HG03175 (cell line): ENCODE measurements around the gene MORF4L1.
"Not testable (repeated sequence)": the region's sequence is repeated elsewhere in the genome, so short reads cannot be mapped to it uniquely, and the experiment has no call there.

ENCODE experiments used
- ATAC-seq: cut with Tn5 transposase; IDR thresholded peaks from one replicate; pipeline ENCODE4 v1.9.1; 2021; ENCODE audit warnings: mild to moderate bottlenecking, moderate library complexity; ENCODE audit not compliant: unreplicated experiment

The MORF4L1 gene

DNA sequence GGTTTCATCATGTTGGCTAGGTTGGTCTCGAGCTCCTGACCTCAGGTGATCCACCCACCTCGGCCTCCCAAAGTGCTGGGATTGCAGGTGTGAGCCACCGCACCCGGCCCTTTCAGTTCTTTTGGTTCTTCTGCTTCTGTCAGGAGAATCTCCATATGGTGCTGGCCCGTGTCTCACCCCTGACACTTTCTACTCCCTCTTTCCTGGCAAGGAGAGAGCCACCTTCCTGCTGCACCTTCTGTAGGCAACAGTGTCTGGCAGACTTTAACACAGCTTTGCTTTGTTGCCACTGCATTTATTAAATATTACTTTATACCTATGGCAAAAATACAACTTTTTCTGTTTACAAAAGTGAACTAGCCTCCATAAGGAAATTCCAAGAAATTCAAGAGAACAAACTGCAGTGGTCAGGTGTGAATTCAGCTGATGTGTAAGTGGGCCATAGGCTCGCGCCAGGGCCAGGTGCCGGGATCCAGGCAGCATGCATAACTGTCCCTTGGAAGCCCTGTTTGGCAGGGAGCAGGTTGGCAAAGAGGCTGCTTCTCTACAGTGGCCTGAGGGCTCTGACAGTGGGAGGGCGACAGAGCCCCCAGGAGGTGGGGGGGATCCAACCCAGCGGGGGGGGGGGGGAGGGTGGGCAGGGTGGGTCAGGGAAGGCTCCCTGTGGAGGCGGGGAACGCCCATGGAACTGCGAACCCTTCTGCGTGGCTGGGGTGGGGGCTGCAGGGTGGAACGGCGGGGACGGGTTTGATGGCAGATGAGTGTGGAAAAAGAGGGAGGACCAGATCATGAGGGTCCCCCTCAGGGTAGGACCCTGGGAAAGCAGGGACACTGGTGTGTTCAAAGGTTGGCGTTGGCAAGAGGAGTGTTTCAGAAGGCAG, 51.0 kb downstream of the MORF4L1 start:
- ATAC-seq = no peak

DNA sequence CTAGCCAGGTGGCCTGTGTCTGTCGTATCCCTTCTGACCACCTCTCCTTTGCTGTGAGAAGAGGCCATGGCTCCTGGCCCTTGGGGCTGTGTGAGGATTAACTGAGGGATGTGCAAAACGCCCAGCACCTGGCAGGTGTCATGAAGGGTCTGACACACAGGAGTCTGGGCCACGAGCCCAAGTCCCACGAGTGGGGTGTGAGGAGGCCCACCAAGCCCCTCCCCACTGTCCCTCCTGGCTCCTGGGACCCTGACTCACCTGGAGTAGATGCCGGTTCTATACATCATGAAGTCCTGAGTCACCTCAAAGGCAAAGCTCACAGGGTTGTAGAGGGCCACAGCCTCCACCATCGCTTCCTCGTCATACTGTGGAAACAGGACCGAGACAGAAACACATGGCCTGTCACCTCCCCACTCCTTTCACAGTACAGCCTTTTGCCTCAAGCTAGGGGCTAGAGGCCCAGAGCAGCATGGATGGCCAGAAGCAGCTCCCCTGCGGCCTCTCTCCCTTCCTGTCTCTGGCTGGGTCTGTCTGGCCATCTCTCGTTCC, 52.5 kb downstream of the MORF4L1 start:
- ATAC-seq = no peak

DNA sequence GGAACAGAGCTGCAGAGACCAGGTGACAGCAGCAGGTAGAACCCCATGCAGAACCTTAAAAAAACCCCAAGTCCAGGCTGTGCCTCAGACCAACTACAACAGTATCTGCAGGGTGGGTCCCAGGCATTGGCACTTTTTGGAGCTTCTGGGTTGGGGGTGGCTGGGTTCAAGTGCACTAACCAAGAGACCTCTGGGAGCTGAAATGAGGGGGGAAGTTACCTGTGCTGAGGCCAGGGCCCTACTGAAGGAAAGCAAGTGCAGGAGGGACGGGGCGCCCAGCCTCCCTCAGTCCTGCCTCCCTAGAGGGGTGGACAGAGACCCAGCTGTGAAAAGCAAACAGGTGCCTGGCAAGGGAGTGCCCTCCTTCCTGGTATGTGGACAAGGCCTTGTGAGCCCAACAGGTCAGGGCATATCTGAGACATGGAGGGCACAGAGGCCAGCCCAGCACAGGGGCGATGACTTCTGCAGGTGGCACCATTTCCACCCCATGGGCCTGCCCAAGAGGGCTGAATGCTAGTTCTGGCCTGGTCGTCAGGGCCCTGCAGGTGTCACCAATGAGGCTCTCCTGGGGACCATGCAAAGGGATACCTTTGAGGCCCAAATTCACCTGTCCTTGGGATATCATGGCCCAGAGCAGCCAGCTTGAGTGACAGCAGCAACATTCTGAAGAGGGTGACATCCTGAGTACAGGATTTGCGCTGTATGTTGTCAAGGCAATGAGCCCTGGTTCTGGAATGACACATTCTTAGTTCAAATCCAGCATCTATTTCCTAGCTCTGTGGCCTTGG, 53.5 kb downstream of the MORF4L1 start:
- ATAC-seq = no peak

DNA sequence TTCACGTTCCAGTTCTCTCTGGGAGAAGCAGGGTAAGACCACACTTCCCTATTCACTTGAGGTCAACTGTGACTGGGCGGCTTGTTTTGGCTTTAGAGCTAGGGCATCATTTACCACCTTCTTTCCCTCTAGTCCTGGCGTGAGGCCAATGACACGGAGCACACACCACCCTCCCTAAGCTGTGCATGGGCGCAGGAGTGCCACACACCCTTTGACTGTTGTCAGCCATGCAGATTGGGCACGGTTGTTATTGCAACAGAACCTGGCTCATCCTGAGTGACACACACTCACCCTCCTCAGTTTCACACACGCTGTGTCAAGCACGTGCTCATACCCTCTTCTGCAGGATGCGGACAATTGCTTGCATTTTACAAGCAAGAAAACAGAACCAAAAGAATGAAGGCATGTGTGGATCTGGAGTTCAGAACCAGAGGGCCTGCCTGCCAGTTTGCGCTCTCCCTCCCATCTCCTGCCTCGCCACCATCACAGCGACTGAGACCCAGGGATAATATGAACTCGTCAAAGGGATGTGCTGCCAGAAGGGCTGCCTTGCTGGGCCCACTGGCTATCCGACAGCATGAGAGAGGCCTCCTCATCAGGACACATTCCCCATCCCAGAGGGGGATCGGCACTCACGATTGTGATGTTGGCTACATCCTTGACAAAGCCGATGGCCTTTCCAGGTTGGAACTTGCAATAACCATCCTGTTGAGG, 54.5 kb downstream of the MORF4L1 start:
- ATAC-seq = no peak

DNA sequence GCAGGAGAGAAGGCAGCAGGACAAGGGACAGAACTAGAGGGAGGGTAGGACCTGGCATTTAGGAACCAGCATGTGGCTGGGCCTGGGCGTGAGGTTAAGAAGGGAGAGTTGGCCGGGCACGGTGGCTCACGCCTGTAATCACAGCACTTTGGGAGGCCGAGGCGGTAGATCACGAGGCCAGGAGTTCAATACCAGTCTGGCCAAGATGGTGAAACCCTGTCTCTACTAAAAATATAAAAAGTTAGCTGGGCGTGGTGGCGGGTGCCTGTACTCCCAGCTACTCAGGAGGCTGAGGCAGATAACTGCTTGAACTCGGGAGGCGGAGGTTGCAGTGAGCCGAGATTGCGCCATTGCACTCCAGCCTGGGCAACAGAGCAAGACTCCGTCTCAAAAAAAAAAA, 55.5 kb downstream of the MORF4L1 start:
- ATAC-seq = not testable (repeated sequence)

DNA sequence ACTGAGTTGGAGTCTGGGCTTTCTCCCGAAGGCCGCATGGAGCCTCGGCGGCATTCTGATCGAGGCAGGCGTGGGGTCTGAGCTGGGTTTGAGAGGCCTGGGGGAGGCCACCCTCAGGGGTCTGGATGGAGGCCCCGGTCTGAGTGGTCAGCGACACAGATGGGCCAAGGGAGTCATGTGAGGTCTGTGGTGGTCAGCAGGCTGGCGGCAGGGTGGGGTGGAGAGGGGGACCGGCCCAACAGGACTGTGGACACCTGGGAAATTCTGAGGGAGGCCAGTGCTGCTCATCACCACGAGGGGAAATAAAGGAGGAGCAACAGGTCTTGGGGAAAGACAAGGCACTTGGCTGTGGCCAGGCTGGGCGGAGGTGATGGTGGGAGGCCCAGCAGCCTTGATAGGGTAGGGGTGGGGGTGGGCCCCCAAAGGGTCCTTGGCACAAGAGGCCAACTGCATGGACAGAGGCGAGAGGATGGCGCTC, 56.0 kb downstream of the MORF4L1 start:
- no peak for ATAC-seq

DNA sequence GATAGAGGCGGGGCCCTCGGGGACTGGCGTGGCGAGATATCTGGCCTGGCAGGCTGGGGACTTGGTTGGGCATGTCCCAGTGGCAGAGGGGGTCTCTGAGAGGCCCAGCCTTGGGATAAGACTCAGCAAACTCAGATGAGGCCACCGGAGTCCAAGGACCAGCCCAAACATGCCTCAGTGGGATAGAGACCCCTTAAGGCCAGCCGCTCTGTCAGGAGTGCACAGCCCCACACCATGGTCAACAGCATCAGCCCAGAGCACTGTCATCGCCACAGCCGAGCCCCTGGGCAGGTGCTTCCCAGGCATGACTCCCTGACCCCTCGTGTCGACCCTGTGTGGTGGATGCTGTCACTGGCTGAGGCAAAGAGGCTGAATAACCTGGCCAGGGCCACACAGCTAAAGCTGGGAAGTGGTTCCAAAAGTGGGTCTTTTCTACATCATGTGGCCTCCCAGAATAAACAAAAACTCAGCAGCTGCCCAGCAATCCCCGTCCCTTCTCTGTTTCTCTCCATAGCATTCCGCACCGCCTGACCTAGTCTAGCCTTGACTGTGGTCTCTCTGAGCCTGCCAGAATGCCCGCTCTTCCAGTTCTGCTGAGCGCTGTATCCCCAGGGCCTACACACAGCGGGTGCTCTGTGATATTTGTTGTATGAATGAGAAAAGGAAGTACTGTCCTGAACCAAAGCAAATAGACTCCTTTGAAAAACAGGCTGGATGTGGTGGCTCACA, 57.0 kb downstream of the MORF4L1 start:
- no peak for ATAC-seq

DNA sequence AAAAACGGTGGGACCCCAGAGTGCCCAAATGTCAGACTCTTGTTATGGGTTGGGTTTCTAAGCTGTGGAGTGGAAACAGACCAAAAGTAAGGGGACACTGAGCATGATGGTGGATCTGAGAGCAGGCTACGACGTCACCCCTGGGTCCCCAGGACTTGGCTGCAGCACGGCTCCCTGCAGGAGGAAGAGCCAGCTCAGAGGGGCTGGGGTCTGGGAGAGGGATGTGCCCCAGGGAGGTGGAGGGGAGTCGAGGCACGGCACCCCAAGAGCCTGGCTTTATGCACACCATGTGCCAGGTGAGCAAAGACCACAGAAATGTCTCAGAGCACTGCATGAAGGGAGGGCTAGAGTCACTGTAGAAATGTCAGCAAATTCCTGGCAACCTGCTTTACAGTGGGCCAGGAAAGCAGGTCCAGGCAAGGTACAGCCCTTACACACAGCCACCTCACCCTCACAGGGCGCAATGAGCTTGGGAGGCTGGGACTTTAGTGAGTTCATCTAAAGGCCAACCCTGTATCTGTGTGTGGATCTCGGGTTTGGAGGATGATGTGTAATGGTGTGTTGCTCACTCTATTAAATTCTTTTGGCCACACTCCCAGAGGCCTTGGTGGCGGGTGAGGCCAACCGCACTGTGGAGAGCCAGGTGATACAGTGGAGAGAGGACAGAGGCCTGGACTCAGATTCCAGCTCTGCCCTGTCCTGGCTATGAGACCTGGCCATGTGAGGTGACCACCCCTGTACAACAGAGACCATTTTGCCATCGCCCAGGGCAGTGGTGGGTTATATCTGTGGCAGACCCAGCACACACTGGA, 58.1 kb downstream of the MORF4L1 start:
- no peak for ATAC-seq

DNA sequence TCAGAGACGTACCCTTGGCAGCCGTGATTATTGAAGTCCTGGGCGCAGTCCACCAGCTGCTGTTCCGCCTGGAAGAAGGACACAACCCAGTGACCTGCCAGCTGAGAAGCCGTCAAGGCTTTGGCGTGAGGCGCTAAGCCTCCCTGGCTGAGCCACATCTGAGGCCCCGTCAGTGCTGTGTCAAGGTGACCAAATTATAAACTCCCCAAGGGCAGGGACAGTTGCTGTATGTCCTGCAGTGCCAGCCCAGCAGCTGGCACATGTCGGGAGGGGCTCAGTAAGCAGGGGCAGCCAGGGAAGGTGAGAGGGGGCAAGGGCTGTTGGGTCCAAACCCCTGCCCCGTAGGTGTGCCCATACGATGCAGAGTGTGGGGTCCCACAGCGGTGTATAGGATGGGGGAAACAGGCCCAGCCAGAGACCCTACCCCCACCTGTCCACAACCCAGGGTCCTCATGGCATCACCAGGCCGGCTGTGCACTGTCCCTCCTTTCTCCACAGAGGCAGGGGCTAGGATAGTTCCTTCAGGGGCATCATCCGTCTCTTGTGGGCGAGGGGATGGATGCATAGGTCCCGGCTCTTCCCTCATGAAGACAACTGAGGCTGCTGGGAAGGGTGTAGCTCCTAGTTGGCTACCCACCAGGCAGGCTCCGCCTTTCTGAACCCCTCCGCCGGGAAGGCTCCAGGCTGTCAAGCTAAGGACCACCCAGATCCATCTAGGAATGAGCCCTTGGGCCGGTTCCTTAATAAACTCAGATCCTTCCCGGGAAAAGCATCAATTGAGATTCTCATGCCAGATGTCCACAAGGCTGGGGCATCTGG, 59.0 kb downstream of the MORF4L1 start:
- ATAC-seq = no peak

DNA sequence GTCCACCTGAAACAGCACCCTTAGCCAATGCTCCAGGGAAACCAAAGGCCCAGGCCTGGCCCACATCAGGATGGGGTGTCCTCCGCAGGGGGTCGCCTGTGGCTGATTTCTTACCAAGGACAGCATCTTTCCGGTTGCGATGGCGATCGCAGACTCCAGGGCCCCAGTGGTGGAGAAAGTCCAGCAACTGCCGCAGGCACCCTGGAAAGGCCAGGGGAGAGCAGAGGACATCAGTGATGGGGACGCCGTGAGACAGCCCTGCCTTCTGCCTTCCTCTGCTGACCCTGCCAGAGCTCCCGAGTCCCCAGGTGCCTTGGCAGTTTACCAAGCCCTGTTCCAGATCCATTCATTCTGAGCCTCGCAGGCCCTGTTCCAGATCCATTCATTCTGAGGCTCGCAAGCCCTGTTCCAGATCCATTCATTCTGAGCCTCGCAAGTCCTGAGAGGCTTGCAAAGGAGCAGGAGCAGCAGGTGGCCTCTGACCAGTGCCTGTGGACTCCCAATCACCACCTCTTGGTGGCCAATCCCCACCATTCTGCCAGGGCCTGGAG, 59.6 kb downstream of the MORF4L1 start:
- no peak for ATAC-seq

DNA sequence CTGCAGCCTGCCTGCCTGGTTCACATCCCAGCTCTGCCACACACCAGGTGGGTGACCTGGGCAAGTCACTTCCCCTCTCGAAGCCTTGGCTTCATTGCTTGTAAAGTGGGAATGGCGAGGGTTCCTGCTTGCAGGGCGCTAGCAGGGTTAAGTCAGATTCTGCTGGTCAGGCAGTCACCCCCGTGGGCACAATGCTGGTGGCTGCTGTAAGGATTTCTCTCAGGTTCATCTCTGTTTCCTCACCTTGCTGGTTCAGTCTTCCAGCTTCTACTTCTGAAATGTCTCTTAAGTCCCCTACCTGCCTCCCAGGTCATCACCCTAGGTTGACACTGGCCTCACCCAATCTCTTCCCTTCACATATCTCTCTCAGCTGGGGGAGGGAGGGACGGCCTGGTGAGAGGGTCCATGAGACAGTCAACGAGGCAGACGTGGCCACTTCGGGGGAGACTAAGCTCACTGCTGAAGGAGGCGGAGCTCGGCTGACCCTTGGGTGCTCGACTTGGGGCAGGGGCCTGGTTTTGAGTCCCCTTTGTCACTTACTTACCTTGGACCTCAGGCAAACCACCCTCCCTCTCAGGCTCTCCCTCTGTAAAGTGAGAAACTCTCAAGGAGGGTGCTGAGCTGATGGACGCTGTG, 60.6 kb downstream of the MORF4L1 start:
- ATAC-seq = no peak

DNA sequence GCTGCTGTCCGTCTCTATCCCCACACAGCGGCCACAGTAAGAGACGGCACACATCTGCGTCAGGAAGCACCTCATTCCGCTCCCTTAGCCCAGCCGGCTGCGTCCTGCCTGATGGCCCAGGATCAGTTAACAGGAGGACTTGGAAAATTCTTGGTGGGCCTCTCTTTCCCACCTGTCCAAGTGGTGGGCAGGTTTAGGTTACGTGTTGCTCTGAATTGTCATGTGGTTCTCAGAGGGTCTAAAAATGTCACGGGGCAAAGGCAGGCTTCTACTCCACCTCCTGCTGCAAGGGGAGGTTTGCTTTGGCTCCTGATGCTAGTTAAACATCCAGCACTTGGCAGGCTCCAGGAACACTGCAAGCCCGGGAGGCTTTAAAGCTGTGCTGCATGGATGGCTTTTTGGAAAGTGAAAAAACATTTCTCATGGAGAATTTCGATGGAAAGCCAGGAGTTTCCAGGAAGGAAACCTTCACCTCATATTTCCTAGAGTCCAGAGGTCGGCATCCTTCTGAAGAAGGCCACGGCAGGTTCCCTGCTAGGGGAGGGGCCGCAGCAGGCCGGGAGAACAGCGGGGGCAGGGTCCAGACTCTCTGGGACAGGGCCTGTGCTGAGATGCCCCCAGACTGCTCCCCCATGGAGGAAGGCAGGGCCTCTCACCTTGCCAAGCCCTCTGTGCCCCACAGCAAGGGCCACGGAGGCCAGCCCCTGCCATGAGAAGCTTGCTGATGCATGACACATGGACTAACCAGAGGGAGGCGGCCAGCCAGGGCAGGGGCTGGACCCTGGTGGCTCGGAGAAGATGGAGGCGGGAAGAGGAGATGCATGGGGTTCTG, 61.3 kb downstream of the MORF4L1 start:
- ATAC-seq = no peak

DNA sequence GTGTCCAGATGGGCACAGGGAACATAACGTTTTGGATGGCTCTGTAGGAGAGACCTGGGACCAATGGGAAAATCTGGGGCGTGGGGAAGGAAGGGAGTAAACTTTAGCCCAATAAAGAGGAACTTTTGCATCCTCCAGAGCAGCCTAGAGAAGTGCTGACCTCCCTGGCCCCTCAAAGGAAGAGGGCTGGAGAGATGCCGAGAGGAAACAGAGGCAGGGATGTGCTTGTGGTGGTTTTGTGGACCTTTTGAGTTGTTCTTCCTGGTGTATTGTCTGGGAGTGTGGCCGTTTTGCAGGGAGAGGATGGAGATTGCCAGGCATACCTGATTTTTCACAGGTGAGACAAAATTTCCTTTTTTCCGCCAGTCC, 61.9 kb downstream of the MORF4L1 start:
- ATAC-seq = no peak

DNA sequence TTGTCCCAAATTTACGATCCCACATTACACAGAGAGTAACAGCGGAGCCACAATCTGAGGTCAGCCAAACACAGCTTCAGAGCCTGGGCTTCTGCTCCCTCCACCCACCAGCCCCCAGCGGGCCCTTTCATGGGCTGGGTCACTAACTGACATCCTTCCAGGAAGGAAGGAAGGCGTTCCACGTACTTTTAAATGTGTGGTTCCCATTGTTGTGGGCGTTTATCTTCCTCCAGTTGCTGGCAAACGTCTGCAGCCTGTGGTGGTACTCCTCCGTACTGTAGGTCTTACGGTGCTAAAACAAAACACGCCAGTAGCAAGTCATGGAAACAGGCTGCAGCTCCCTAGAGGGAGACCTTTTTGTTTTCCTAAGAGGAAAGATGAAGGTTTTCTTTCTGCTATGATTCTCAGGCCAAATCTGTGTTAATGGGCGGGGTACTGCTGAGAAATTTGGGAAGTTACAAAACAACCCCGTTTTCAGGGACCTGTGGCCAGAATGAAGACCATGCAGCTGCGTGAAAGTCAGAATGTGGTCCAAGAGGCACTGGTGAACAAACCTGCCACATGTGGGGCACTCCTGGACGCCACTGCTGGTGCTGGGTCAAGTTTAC, 64.5 kb downstream of the MORF4L1 start:
- ATAC-seq = no peak

DNA sequence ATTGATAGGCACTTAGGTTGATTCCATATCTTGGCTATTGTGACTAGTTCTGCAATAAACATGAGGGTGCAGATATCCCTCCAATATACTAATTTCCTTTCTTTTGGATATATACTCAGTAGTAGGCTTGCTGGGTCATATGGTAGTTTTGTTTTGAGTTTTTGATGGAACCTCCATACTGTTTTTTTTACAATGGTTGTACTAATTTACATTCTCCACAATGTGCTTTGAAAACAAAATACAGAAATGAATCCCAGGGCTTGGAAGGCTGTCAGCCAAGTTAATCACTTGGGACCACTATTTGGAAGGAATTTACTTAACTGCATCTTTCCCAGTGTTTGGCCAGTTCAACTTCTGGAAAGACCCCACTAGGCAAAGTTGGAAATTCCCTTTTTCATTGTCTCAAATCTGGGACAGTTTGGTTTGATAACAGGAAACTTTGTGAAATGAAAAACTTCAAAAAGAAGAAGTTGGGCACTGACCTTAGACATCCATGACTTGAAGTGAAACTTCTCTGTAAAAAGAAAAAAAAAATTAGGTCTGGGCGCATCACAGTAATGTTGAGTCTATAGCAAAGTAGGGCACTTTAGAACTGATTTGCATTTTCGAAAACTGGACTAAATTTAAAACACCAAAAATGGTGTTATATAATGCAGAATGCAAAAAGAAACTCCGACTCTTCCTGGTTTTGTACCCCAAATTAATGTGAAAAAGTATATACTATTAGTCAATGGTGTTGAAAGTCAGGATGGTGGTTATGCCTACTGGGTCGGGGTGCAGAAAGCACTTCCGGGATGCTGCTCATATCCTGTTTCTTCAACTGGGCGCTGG, 66.2 kb downstream of the MORF4L1 start:
- peak; percentile 70 for ATAC-seq

DNA sequence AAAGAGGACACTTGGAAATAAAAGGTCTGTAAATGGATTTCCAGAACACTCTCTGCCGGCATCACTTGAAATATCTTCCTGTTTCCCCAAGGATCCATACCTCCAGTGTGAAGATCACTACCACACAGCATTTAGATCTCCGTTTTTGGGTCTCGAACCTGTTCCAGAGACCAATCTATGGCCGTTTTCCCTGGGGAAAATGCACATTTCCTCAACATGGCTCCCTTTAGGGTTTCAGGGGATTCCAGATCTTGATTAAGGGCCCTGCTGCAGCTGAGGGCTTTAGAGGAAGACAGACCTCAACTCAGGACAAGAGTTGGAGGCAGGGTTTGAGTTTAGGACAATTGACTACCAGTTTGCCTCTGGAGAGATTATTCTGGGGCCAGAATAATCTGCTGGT, 70.1 kb downstream of the MORF4L1 start:
- ATAC-seq = no peak
